GM12878 (cell line): ENCODE data around the gene LBX1. TPM values are rescaled to one million over a fixed set of nuclear protein-coding genes. Genes with fewer than 3 reads are reported as not detected.

Source experiments
- ATAC-seq: fragments of 200-7000 bp; cut with Tn5 transposase; 3 replicates; pipeline ENCODE4 v1.9.1; 2020; ENCODE audit warnings: mild to moderate bottlenecking, moderate library complexity
- BruUV-seq: library from RNA; stranded (reverse); fragments of 400-500 nt; replicated peaks from 2 replicates; lab custom pipeline; 2021; lab: Mats Ljungman, UMichigan
- CTCF ChIA-PET: fragments of 300-600 bp; sonication (Branson Sonifier 250); formaldehyde crosslinking; extraction: SDS; loops from one replicate; lab custom pipeline; 2021; ENCODE audit warnings: inconsistent platforms; lab: Yijun Ruan, JAX
- POLR2A ChIA-PET: fragments of 350-600 bp; formaldehyde crosslinking; extraction: SDS; loops from one replicate; lab custom pipeline; 2021; ENCODE audit warnings: inconsistent platforms; lab: Charles Lee
- RAD21 ChIA-PET: fragments of 300-600 bp; sonication (Branson Sonifier 250); formaldehyde crosslinking; loops from one replicate; lab custom pipeline; 2023; ENCODE audit warnings: antibody characterized with exemption; ENCODE audit not compliant: unreplicated experiment; lab: Charles Lee
- SMC1A ChIA-PET: fragments of 300-600 bp; sonication (Branson Sonifier 250); formaldehyde crosslinking; loops from one replicate; lab custom pipeline; 2023; ENCODE audit not compliant: unreplicated experiment, uncharacterized antibody; lab: Charles Lee
- DNase-seq: peaks from one replicate; pipeline ENCODE4 v3.0.0-alpha.2; 2011; ENCODE audit warnings: low read depth, low spot score
- FAIRE-seq: peaks from 3 replicates; lab custom pipeline; 2011; peaks lifted over from hg19 to GRCh38; lab: Jason Lieb, UNC
- H2AFZ ChIP-seq: 2 replicates; pipeline ENCODE4 v1.6.0; 2011; ENCODE audit warnings: low read depth, low read length, control low read depth; ENCODE audit not compliant: control insufficient read depth
- H3K27ac ChIP-seq: 2 replicates; pipeline ENCODE4 v1.5.1; 2011; ENCODE audit warnings: control low read depth; ENCODE audit not compliant: control insufficient read depth, insufficient read depth
- H3K27me3 ChIP-seq, 2 experiments: replicated peaks in 1 of 2; 2 replicates each; pipeline versions ENCODE4 v1.6.0 to v1.6.1; 2011; ENCODE audit warnings: low read length in 1 of 2; ENCODE audit not compliant: control insufficient read depth in 2 of 2, insufficient read depth in 2 of 2
- H3K36me3 ChIP-seq, 2 experiments: 2 replicates each; pipeline ENCODE4 v1.5.1; 2011; ENCODE audit warnings: low read length in 1 of 2; ENCODE audit not compliant: control insufficient read depth in 2 of 2, insufficient read depth in 2 of 2
- H3K4me1 ChIP-seq: 2 replicates; pipeline ENCODE4 v1.6.1; 2011; ENCODE audit warnings: mild to moderate bottlenecking, low read length, moderate library complexity, mixed read lengths; ENCODE audit not compliant: control insufficient read depth, insufficient read depth
- H3K4me2 ChIP-seq: 2 replicates; pipeline ENCODE4 v1.6.0; 2011; ENCODE audit warnings: control low read depth; ENCODE audit not compliant: control insufficient read depth, insufficient read depth
- H3K4me3 ChIP-seq: fragments of 200-600 bp; sonication (generic); 2 replicates; pipeline ENCODE4 v1.5.1; 2016
- H3K79me2 ChIP-seq: 2 replicates; pipeline ENCODE4 v1.6.0; 2011; ENCODE audit warnings: low read length; ENCODE audit not compliant: control insufficient read depth, insufficient read depth
- H3K9ac ChIP-seq: 2 replicates; pipeline ENCODE4 v1.8.0; 2011; ENCODE audit warnings: low read length, control low read depth, mixed read lengths; ENCODE audit not compliant: control insufficient read depth, insufficient read depth
- H3K9me3 ChIP-seq: replicated peaks from 3 replicates; pipeline ENCODE4 v1.5.1; 2011; ENCODE audit warnings: mild to moderate bottlenecking, low read length; ENCODE audit not compliant: control insufficient read depth, insufficient read depth
- H4K20me1 ChIP-seq: 2 replicates; pipeline ENCODE4 v1.6.0; 2011; ENCODE audit not compliant: control insufficient read depth, insufficient read depth
- EGR1 ChIP-seq, 2 experiments: IDR thresholded peaks; 1 replicate in 1 of 2; 2 replicates in 1 of 2; pipeline ENCODE4 v1.6.1; 2011 to 2012; ENCODE audit warnings: low read depth in 2 of 2, low read length in 2 of 2, borderline replicate concordance in 1 of 2, mild to moderate bottlenecking in 1 of 2, moderate library complexity in 1 of 2
- JUNB ChIP-seq: IDR thresholded peaks from 2 replicates; pipeline ENCODE4 v1.6.1; 2016; ENCODE audit warnings: antibody characterized with exemption, mild to moderate bottlenecking
- LARP7 ChIP-seq: fragments of 450-650 bp; IDR thresholded peaks from 2 replicates; pipeline ENCODE4 v1.6.1; 2017; ENCODE audit warnings: mild to moderate bottlenecking
- MAX ChIP-seq: IDR thresholded peaks from 2 replicates; pipeline ENCODE4 v1.6.1; 2012; ENCODE audit warnings: low read depth, low read length, improper control_type of control experiment
- MEF2A ChIP-seq: IDR thresholded peaks from 2 replicates; pipeline ENCODE4 v1.6.1; 2011; ENCODE audit warnings: low read depth, mild to moderate bottlenecking, low read length, moderate library complexity; ENCODE audit not compliant: insufficient read depth
- MYC ChIP-seq: IDR thresholded peaks from 2 replicates; pipeline ENCODE4 v1.6.1; 2011; ENCODE audit warnings: mild to moderate bottlenecking, low read length, moderate library complexity, inconsistent platforms; ENCODE audit not compliant: insufficient read depth, insufficient replicate concordance, insufficient read length, severe bottlenecking
- NR2C1 ChIP-seq: fragments of 450-650 bp; IDR thresholded peaks from 2 replicates; pipeline ENCODE4 v1.6.1; 2017; ENCODE audit warnings: antibody characterized with exemption, mild to moderate bottlenecking, moderate library complexity
- SIN3A ChIP-seq: IDR thresholded peaks from 2 replicates; pipeline ENCODE4 v1.6.1; 2012; ENCODE audit warnings: low read depth, low read length, improper control_type of control experiment
- SMAD5 ChIP-seq: IDR thresholded peaks from 2 replicates; pipeline ENCODE4 v1.6.1; 2016; ENCODE audit warnings: antibody characterized with exemption, low read depth
- SPI1 ChIP-seq: IDR thresholded peaks from 2 replicates; pipeline ENCODE4 v1.6.1; 2011; ENCODE audit warnings: low read depth, mild to moderate bottlenecking, low read length, moderate library complexity, borderline replicate concordance; ENCODE audit not compliant: insufficient read depth
- STAT3 ChIP-seq: IDR thresholded peaks from 2 replicates; pipeline ENCODE4 v1.6.1; 2011; ENCODE audit warnings: low read depth, low read length, improper control_type of control experiment
- TCF12 ChIP-seq: IDR thresholded peaks from 2 replicates; pipeline ENCODE4 v1.6.1; 2011; ENCODE audit warnings: low read depth, mild to moderate bottlenecking, low read length
- YY1 ChIP-seq: IDR thresholded peaks from 2 replicates; pipeline ENCODE4 v1.6.1; 2011; ENCODE audit warnings: low read depth, mild to moderate bottlenecking, low read length
- ZBTB33 ChIP-seq: fragments of 450-650 bp; IDR thresholded peaks from 2 replicates; pipeline ENCODE4 v1.6.1; 2017; ENCODE audit warnings: mild to moderate bottlenecking
- ZNF274 ChIP-seq: IDR thresholded peaks from one replicate; pipeline ENCODE4 v1.8.0; 2011; ENCODE audit not compliant: insufficient read length, insufficient read depth
- ZZZ3 ChIP-seq: IDR thresholded peaks from 2 replicates; pipeline ENCODE4 v1.6.1; 2011; ENCODE audit warnings: low read depth; ENCODE audit not compliant: control insufficient read depth, insufficient read length
- WGBS: methylation state at CpG from one replicate; pipeline ENCODE4 v1.1.6; 2016; ENCODE audit warnings: low lambda C conversion rate; ENCODE audit not compliant: insufficient replicate concordance, insufficient coverage; ENCODE audit errors: missing lambda C conversion rate; 5-methylcytosine and 5-hydroxymethylcytosine counted together
- in situ Hi-C: fragments of 300-500 bp; cut with MboI; formaldehyde crosslinking; loops from 9 replicates; pipeline ENCODE4 v1.14.3; 2018; ENCODE audit warnings: mixed read lengths
- intact Hi-C: fragments of 100-400 bp; cut with micrococcal nuclease; formaldehyde crosslinking; loops from one replicate; pipeline ENCODE4 v1.14.2; 2022; ENCODE audit not compliant: unreplicated experiment
- polyA plus RNA-seq, 11 experiments: library from polyadenylated mRNA; depleted of rRNA in 4 of 11; unstranded in 6 of 11; stranded (reverse) in 5 of 11; fragments of >200 nt; fragmentation: Nextera tagmentation in 4 of 11; fragmentation: Illumina TruSeq in 1 of 11; extraction: Ambion mirVana in 4 of 11; extraction: Trizol in 1 of 11; gene quantifications; 1 replicate in 1 of 11; 2 replicates in 10 of 11; pipeline versions ENCODE4 v1.2.1 to v1.2.3, GENCODE V29; 2011 to 2016; ENCODE audit warnings: inconsistent platforms in 2 of 11, missing spikeins in 2 of 11, low read depth in 1 of 11
- total RNA-seq, 4 experiments: library from RNA; depleted of rRNA in 3 of 4; stranded (reverse); fragments of >200 nt in 3 of 4; fragmentation: Illumina TruSeq in 1 of 4; extraction: Trizol in 1 of 4; gene quantifications; 2 replicates each; pipeline versions ENCODE4 v1.2.1 to v1.2.3, GENCODE V29; 2013 to 2021
- TF ChIP-seq, protein P1 (sequence below): fragments of 450-650 bp; formaldehyde crosslinking; IDR thresholded peaks from 2 replicates; pipeline ENCODE4 v1.4.0; 2022; ENCODE audit warnings: mild to moderate bottlenecking, moderate library complexity
- TF ChIP-seq, protein P2 (sequence below): fragments of 450-650 bp; IDR thresholded peaks from 2 replicates; pipeline ENCODE4 v1.6.1; 2017; ENCODE audit warnings: borderline replicate concordance

Gene LBX1
- total and polyA plus RNA-seq, 10 of the 15 experiments (the other 5 are each of a cell fraction or from before 2014, with no cell fraction given) = not detected

GRCh38 chr10:101256387-101256786 lies 27.1 kb upstream of the LBX1 start:
- ChIA-PET CTCF (interaction anchor here (0.9 kb wide), 2 partner anchors 16 to 43 kb away, joined by 3 to 7 read pairs; no protein-coding TSS in a partner anchor), SMC1A (interaction anchor here (1.3 kb wide), 1 partner anchor 14 kb away, joined by 3 read pairs; no protein-coding TSS in a partner anchor), POLR2A (no interaction called here), RAD21 (no interaction called here)
- Histone ChIP-seq H3K79me2 (no peaks in the 10 kb centered on the region), H3K36me3 (no peaks in the 10 kb centered on the region), H3K4me3 (no peak overlapping the region), H3K4me1 (no peaks in the 10 kb centered on the region), H3K4me2 (no peak overlapping the region), H3K27me3 (peaks cover 2 to 3% of the 10 kb centered on the region in 2 experiments; a peak in 3 of 4 replicates), H3K27ac (no peak overlapping the region), H3K9me3 (no peaks in the 10 kb centered on the region; the same call in 2 of the 3 replicates), H3K9ac (no peak overlapping the region), H4K20me1 (no peaks in the 10 kb centered on the region), H2AFZ (no peak overlapping the region)
- no TSS peak for BruUV-seq
- FAIRE-seq (no peak), DNase-seq (no peak), ATAC-seq (no peak)
- in situ Hi-C loops (no loop called here), intact Hi-C loops (no loop called here)
- WGBS = 0% methylated on average over 1 of the region's 1 CpG
- TF ChIP-seq, protein P1, sequence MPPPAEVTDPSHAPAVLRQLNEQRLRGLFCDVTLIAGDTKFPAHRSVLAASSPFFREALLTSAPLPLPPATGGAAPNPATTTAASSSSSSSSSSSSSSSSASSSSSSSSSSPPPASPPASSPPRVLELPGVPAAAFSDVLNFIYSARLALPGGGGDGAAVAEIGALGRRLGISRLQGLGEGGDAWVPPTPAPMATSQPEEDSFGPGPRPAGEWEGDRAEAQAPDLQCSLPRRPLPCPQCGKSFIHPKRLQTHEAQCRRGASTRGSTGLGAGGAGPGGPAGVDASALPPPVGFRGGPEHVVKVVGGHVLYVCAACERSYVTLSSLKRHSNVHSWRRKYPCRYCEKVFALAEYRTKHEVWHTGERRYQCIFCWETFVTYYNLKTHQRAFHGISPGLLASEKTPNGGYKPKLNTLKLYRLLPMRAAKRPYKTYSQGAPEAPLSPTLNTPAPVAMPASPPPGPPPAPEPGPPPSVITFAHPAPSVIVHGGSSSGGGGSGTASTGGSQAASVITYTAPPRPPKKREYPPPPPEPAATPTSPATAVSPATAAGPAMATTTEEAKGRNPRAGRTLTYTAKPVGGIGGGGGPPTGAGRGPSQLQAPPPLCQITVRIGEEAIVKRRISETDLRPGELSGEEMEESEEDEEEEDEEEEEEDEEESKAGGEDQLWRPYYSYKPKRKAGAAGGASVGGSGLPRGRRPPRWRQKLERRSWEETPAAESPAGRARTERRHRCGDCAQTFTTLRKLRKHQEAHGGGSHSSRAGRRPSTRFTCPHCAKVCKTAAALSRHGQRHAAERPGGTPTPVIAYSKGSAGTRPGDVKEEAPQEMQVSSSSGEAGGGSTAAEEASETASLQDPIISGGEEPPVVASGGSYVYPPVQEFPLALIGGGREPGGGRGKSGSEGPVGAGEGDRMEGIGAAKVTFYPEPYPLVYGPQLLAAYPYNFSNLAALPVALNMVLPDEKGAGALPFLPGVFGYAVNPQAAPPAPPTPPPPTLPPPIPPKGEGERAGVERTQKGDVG (CRISPR knock-in tag) = no peak
- TF ChIP-seq MAX (no peak), ZBTB33 (no peak), YY1 (no peak), MYC (no peak), JUNB (no peak), ZNF274 (no peak), SMAD5 (no peak), TCF12 (no peak), ZZZ3 (no peak), MEF2A (no peak), STAT3 (no peak), LARP7 (no peak), SPI1 (no peak), SIN3A (no peak), NR2C1 (no peak), EGR1 (IDR thresholded peaks at IDR 0.05; ENCODE audit: borderline replicate concordance in 1 of 2, low read depth in 2 of 2, low read length in 2 of 2) (no peak)
- TF ChIP-seq, protein P2, sequence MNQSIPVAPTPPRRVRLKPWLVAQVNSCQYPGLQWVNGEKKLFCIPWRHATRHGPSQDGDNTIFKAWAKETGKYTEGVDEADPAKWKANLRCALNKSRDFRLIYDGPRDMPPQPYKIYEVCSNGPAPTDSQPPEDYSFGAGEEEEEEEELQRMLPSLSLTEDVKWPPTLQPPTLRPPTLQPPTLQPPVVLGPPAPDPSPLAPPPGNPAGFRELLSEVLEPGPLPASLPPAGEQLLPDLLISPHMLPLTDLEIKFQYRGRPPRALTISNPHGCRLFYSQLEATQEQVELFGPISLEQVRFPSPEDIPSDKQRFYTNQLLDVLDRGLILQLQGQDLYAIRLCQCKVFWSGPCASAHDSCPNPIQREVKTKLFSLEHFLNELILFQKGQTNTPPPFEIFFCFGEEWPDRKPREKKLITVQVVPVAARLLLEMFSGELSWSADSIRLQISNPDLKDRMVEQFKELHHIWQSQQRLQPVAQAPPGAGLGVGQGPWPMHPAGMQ = no peak
